ENCODE results near the gene PRKD2.

DNA sequence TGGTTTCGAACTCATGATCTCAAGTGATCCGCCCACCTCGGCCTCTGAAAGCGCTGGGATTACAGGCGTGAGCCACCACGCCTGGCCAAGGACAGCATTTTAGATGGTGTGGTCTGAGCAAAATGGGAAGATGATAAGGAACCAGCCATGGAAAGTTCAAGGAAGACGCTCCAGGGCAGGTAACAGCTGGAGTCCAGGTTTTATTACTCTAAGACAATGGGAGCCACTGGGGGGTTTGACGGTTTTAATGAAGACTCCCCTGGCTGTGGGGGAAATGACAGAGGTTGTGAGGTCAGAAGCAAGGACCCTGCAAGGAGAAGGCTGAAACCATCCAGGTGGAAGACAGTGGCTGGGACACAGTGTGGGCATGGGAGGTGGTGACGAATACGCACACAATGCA is 20.9 kb downstream of the PRKD2 start:
- TF ChIP-seq, protein P1, sequence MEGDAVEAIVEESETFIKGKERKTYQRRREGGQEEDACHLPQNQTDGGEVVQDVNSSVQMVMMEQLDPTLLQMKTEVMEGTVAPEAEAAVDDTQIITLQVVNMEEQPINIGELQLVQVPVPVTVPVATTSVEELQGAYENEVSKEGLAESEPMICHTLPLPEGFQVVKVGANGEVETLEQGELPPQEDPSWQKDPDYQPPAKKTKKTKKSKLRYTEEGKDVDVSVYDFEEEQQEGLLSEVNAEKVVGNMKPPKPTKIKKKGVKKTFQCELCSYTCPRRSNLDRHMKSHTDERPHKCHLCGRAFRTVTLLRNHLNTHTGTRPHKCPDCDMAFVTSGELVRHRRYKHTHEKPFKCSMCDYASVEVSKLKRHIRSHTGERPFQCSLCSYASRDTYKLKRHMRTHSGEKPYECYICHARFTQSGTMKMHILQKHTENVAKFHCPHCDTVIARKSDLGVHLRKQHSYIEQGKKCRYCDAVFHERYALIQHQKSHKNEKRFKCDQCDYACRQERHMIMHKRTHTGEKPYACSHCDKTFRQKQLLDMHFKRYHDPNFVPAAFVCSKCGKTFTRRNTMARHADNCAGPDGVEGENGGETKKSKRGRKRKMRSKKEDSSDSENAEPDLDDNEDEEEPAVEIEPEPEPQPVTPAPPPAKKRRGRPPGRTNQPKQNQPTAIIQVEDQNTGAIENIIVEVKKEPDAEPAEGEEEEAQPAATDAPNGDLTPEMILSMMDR (IDR thresholded peaks at IDR 0.05): no peak
- TF ChIP-seq POLR2A (IDR thresholded peaks at IDR 0.05): no peak

Data from heart left ventricle (tissue), 13 donors.